C4-2B (cell line): Measurements from ENCODE around the gene IL10.

Experiments
- CTCF ChIP-seq: fragments of 450-650 bp; conservative IDR thresholded peaks from 2 replicates; pipeline ENCODE4 v1.5.1; 2017; ENCODE audit warnings: mild to moderate bottlenecking
- ZFX ChIP-seq: fragments of 450-650 bp; IDR thresholded peaks from 2 replicates; pipeline ENCODE4 v1.6.1; 2017

GRCh38 chr1:206778031-206778430 lies 5.7 kb upstream of the IL10 start:
- TF ChIP-seq CTCF: no peak
- TF ChIP-seq ZFX: no peak
